GM18907 (cell line): ENCODE measurements around the gene NCS1.

Source experiments
- ATAC-seq: cut with Tn5 transposase; IDR thresholded peaks from one replicate; pipeline ENCODE4 v1.9.1; 2021; ENCODE audit warnings: mild to moderate bottlenecking, moderate library complexity; ENCODE audit not compliant: unreplicated experiment

NCS1 gene

DNA sequence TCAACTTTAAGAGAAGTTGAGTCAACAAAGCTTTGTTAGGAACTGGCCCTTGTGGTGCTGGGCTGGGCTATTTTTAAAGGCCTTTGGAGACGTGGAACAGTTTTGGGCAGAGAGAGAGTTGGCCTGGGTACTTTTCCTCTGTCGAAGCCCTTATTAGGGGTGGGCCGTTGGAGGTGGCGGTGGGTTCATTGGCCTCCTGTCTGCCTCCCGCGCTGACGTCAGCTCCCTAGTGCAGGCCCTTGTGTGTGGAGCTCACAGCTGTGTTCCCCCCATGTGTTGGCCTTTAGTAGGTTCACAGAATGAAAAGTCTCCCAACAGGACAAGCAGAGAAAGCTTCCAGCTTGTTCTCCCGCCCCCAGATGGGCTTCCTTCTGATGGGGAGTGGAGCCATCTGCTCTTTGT, 2.7 kb downstream of the NCS1 start:
- ATAC-seq = no peak

GRCh38 chr9:130175355-130175754, 3.2 kb downstream of the NCS1 start:
- no peak for ATAC-seq

DNA sequence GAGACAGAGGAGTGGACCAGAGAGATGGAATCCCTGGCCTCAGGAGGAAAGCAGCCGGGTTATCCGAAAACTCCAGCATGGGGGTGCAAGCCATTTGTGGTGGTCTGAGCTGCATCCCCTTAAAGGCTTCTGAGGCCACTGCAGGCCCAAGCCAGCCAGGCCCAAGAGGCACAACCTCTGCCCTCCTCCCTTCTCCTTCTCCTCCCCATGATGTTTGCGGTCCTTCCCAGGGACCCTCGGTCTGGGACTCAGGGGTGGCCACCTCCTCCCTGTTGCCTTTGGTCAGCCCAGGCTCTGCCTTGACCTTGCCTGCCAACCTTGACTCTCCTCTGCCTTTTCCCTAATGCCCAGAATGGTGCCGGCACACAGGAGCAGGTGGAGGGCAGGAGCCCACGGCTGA, 4.6 kb downstream of the NCS1 start:
- ATAC-seq = no peak

- no peak for ATAC-seq
Observed at GRCh38 chr9:130177898-130178805, 5.9 kb downstream of the NCS1 start.

DNA sequence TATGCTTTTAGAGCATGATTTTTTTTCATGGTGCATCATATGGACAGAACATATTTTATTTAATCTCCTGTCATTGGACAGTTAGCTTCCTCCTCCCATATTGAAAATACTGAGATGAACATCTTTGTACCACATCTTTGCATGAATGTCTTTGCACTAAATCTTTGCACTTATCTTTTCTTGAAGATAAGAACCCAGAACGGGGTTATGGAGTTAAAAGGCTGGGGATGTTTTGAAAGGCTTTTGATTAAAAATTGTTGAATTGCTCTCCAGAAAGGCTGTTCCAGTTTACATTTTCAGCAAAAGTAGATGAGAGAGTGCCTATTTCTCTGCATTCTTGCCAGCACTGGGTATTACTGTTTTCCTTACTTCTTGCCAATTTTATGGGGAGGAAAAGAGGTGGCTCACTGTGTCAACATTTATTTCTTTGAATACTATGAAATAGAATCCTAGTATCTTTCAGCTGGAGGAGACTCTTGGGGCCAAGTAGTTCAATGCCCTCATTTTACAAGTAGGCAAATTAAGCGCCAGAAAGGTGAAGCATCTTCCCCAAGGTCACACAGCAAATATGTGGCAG, 7.2 kb downstream of the NCS1 start:
- no peak for ATAC-seq

DNA sequence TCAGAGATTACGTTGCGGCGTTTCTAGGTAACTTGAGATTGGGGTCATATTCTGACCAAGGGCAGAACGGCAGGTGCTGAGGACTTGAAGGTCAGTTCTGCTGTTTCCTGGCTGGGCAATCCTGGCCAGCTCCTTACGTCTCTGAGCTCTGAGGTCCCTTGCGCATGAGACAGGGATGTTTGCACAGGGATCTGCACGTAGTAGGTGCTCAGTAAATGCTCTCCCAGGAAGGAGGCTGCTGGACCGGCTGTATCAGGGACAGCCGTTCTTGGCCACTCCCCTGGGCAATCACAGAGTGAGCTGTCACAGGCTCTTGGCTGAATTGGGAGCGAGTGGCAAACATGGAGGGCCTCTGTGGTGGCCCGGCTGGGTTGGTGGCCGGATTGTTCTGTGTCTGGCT, 8.3 kb downstream of the NCS1 start:
- ATAC-seq = no peak

DNA sequence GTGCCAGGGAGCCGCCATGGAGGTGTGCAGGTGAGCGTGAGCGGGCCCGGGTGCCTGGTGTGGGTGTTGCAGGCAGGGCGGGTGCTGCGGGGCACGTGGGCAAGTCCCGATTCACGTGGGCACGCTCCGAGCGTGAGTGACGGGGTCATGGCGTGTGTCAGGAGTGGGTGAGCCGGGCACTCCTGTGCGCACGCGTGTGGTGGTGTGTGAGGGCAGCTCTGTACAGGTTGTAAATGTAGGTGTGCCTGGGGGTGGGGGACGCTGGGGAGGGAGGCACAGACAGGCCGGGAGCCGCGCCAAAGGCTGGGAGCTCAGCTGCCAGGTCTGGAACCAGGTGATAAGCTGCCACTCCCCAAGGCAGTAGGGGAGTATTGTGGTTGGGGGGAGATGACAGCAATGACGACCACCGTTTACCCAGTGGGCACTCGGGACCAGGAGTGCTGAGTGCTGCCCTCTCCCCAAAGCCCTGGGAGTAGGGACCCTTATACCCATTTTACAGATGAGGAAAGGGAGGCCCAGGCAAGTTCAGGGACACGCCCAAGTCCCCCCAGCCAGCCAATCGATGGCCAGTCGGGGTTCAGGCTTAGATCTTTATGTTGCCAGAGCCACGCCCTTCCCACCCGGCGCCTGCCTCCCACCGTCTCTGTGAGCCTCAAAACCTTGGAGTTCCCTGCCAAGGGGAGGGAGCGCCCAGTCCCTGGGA, 9.6 kb downstream of the NCS1 start:
- no peak for ATAC-seq

- ATAC-seq = no peak
Observed at GRCh38 chr9:130182381-130182909, 10.2 kb downstream of the NCS1 start.

GRCh38 chr9:130183133-130183762, 11.0 kb downstream of the NCS1 start:
- no peak for ATAC-seq

DNA sequence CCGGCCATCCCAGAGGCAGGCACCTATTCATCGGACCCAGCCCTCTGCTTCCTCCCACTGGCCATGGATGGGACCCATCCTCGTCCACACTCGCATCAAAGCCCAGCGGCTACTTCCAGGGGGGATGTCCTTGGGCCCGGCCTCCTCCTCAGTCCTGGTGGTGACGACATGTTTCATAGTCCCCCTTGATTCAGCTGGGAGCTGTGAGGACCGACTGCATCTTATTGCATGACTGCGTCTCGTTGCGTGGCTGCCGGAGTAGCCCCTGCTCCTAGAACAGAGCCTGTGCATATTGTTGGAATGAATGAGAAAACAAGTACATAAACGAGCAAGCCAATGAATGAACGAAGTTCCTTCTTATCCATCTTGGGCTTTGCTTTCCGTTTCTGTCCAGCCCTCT, 12.8 kb downstream of the NCS1 start:
- no peak for ATAC-seq

GRCh38 chr9:130185490-130186031, 13.4 kb downstream of the NCS1 start:
- ATAC-seq = no peak

DNA sequence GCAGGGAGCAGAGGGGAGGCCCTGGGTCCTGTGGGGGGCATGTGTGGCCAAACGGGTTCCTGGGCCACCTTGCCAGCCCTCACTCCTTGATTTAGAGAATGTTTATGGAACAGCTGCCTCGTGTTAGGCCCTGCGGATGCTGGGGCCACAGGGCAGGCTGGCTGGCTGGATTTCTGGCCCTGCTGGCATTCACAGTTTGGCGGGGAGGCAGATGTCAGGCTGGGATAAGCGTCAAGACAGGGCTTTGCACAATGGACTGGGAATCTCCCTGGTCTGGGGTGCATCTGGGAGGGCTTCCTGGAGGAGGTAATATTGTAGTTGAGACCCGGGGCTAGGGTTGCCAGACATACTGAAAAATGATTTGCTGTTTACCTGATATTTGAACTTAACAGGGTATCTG, 13.8 kb downstream of the NCS1 start:
- ATAC-seq = no peak

DNA sequence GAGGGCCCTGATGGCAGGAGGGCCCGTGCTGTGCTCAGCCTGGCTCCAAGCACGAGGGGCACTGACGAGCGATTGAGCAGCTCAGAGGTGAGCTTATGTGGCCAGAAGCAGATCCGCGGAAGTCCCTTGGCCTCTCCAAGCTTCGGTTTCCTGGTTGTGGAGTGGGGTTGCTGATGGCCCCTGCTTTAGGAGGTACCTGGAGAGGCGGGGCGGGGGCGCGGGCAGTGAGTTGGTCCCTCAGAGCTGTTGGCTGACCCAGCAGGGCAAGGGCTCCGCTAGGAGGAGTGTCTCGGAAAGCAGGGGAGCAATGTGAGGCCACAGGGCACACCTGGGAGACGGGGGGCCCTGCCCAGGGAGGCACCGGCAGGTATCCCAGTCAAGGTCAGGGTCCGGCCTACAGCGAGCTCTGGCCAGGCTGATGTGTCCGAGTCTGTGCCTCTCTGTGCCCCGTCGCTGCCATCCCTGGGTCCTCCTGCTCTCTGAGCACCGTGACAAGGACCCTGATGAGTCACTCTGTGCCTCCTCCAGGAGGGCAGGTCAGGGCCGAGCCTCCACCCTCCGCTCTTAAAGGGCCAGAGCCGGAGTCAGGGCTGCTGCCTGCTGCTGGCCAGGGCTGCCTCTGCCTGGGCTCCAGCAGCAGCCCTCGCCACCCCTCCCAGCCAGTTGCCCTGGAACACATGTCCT, 14.8 kb downstream of the NCS1 start:
- no peak for ATAC-seq

- ATAC-seq = no peak
Observed at GRCh38 chr9:130187523-130187846, 15.3 kb downstream of the NCS1 start.

DNA sequence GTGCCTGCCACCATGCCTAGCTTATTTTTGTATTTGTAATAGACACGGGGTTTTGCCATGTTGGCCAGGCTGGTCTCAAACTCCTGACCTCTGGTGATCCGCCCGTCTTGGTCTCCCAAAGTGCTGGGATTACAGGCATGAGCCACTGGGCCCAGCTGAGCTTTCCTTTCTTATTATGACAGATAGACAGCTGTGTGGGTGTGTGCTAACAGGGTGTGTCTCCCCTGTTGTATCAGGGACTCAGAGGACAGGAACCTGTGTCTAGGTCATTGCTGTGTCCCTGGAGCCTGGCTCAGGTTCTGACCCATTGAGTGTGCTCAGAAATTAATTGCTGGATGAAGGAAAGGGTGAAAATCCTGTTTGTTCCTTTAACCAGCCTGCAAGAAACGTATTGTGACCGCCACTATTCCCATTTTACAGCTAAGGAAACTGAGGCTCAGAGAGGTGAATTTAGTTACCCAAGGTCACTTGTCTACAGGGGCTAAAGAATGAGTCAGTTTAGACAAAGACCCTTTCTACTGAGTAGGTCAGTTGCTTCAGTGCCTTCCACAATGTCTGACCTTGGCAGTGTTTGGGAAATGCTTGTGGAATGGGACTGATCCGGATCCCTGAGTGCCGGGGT, 16.8 kb downstream of the NCS1 start:
- no peak for ATAC-seq

GRCh38 chr9:130189840-130190239, 17.6 kb downstream of the NCS1 start:
- no peak for ATAC-seq

GRCh38 chr9:130191068-130191748, 19.0 kb downstream of the NCS1 start:
- ATAC-seq = no peak

DNA sequence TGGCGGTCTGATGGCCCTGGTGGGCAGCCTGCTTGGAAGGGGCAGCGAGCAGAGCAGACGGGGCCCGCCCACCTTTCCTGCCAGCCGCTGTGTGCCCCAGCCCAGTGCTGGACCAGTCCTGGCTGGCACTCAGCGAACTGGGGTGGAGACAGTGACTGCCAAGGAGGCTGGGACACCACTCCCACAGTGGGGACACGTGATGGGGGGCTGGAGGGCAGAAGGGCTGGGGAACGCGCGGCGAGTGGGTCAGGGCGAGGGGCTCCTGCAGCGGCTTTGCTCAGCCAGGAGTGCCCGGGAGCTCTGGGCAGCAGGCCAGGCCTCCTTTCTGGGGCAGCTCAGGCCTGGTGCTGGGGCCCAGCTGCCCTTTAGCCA, 19.5 kb downstream of the NCS1 start:
- ATAC-seq = no peak

DNA sequence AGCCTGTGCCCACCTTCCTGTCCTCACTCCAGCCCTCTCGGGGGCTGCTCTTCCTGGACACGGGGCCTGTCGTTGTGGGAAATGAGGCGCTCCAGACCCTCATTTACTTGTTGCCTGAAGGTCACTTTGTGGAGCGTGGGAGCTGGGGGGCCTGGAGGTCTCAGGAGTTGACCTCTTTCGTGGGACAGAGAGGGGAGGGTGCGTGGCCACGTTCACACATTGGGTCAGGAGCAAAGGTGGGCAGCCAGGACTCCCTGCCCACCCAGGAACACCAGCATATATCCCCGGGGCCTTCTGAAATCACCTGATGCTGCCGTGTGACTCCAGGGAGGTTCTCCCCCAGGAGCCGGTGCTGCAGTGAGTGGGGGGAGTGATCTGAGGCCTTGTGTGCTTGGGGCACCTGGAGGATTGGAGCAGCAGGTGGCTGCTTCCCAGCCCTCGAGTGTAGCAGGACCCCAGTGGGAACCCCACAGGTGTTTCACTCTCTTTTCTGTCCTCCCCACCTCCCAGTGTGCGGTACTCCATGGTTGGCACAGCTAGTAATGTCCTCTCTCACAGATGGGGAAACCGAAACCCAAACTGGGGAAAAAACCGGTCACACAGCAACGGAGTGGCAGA, 20.3 kb downstream of the NCS1 start:
- no peak for ATAC-seq
